NCI-H128 (cell line): ENCODE measurements around the gene FSTL3.
"Not testable (repeated sequence)": the region's sequence is repeated elsewhere in the genome, so short reads cannot be mapped to it uniquely, and the experiment has no call there.

Experiments used
- DNase-seq: peaks from one replicate; lab custom pipeline; 2025; ENCODE audit not compliant: unreplicated experiment; lab: John Stamatoyannopoulos, UW

FSTL3 gene

DNA sequence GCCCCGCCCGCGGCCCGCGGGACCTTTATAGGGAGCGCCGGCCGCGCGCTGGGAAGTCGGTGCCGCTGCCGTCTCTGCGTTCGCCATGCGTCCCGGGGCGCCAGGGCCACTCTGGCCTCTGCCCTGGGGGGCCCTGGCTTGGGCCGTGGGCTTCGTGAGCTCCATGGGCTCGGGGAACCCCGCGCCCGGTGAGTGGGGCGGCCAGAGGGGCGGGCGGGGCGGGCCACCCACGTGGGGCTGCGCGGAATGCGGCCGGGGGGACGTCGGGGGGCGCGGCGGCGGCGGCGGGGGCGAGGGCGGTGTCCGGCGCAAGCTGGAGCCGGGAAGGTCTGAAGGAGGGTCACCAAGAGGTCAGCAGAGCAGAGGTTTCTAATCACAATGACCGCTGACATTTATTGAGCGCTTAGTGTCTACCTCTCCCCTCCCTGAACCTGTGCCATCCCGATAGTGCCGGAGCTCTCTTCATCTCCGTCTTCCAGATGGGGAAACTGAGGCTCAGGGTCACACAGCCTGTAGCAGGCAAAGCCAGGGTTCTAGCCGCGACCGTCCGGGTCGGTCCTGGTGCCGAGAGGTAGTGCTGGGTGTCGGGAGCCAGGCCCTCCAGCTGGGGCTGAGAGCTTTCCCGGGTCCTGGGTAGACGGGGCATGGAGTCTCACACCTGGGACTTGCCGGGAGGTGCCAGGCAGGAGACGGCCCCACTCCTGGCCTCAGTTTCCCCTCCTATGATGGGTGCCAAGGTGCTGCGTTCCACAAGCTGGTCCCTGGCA lies at the start of gene FSTL3:
Gene FSTL3 (plus strand): TSS at position 54 of the 767 bp plus-strand sequence. CDS start 32 bp downstream, at position 86.
- no peak for DNase-seq

- not testable (repeated sequence) for DNase-seq
Measured at GRCh38 chr19:626566-626965, 49.6 kb upstream of the FSTL3 start.

GRCh38 chr19:628168-628567 lies 48.0 kb upstream of the FSTL3 start:
- no peak for DNase-seq

- DNase-seq = not testable (repeated sequence)
Measured at GRCh38 chr19:629515-629914, 46.7 kb upstream of the FSTL3 start.

- no peak for DNase-seq
Measured at GRCh38 chr19:629961-630714, 46.1 kb upstream of the FSTL3 start.

DNA sequence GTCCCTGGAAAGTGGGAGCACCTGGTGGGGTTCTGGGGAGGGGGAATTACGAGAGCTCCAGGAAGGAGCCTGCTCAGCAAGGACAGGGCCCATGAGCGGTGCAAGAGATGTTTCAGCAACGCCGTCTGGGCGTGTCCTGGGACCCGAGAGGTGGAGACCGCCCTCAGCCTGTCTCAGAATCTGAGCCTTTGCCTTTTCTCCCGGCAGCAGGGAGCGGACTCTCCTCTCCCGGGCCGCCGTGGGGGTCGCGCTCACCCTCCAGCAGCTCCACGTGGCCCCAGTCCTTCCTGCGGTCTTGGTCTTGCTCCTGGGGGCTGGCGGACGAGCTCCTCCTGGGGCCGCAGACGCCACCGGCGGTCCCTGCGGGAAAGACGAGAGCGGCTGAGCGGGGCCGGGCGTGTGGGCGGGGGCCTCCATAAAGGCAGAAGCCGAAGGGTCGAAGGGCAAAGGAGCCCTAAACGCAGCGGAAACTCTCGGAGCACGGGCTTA lies 43.6 kb upstream of the FSTL3 start:
- no peak for DNase-seq

DNA sequence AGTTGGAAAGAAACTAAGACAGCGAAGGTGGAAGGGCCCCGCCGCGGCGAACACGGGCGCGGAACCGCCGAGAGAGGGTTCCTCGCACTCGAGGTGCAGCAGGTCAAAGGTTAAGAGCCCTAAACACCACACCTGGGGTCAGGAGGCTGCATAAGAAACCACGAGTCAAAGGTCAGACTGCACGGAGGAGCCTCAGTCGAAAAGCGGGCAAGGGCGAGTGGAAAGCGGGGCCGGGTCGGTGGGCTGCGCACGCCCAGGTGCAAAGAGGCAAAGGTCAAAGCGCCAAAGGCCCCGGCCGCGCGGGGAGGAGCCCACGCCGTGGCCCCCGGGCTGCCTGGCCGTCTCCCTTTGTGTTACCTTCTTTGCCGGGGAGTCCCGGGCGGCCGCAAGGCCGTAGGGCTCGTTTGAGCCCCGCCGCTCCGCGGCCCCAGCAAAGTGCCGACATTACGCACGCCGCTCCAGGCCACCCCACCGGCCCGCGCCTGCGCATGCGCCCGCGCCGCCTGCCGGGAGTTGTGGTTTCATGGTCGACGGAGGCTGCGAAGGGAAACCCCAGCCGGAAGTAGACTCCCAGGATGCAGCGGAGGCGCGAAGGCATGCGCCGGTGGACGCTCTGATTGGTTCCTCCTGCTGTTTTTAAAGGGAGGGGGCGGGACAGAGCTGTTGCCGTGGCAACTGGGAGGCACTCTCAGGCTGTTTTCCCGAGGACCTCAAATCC lies 43.0 kb upstream of the FSTL3 start, which contains the start of gene POLRMT:
Gene POLRMT (minus strand): TSS at position 470 of the 718 bp plus-strand sequence. CDS start 25 bp downstream, at position 445.
- peak; percentile 98 for DNase-seq

- DNase-seq = no peak
Measured at GRCh38 chr19:633786-634639, 42.2 kb upstream of the FSTL3 start.

GRCh38 chr19:634975-635652 lies 41.1 kb upstream of the FSTL3 start:
- no peak for DNase-seq

- no peak for DNase-seq
Measured at GRCh38 chr19:638906-639252, 37.3 kb upstream of the FSTL3 start.

DNA sequence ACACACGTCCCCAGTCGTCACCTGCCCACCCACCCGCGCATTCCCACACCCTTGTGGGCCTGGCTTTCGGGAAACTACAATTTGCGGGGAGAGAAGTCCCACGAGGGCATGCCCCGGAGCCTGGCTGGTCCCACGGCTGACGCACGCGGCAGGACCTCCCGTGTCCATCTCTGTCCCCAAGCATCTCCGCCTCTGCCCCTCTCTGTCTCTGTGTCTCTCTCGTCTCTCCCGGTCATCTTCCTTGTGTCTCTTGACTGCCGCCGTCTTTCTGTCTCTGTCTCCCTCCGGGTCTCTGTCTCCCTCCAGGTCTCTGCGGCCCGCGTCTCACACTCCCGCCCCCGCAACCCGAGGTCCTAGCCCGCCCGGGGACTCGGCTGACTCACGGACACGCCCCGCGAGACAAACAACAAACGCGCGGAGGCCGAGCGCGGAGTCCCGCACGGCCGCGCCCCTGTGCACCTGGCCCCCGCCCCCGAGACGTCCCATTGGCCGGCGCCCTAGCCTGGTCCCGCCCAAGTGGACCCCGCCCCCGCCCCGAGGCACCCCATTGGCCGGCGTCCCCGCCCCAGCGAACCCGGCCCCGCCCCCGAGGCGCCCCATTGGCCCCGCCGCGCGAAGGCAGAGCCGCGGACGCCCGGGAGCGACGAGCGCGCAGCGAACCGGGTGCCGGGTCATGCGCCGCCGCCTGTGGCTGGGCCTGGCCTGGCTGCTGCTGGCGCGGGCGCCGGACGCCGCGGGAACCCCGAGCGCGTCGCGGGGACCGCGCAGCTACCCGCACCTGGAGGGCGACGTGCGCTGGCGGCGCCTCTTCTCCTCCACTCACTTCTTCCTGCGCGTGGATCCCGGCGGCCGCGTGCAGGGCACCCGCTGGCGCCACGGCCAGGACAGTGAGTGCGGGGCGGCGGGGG lies 36.7 kb upstream of the FSTL3 start, which contains the start of gene FGF22:
Gene FGF22 (plus strand): TSS at position 627 of the 908 bp plus-strand sequence. CDS start 47 bp downstream, at position 674.
- DNase-seq = peak; percentile 47

DNA sequence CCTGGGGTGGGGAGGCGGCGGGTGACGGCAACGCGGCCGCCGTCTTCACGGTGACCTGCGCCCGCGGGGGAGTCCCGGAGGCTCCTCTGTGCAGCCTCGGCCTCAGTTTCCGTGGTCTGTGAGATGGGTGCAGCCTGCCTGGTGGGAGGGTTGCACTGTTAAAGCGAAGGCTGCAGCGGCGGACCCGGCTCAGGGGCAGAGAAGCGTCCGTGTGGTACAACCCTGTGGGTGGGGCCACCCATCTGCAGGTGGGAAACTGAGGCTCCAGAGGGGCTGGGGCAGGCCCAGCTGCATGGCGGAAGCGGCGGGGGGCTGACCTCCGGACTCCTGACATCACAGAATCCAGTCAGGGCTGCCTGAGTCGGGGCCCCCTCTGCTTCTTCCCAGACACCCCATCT lies 36.0 kb upstream of the FSTL3 start:
- DNase-seq = no peak

GRCh38 chr19:640606-641189 lies 35.5 kb upstream of the FSTL3 start:
- DNase-seq = no peak

DNA sequence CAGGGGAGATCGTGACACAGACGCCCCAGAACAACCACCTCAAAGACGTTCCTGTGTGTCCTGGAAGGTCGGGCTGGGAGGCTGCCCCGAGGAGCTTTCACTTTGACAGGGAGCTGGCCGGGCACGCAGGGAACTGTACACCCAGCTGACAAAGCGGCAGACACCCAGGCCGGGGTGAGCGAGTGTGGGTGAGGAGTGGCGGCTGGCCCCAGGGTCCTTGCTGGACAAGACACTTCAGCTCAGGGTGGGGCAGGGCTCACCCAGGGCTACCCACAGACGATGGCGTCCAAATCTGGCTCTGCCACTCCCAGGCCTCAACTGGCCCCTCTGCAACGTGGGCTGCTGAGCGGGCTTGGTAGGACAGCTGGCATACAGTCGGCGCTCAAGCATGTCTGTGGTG lies 34.5 kb upstream of the FSTL3 start:
- DNase-seq = no peak

DNA sequence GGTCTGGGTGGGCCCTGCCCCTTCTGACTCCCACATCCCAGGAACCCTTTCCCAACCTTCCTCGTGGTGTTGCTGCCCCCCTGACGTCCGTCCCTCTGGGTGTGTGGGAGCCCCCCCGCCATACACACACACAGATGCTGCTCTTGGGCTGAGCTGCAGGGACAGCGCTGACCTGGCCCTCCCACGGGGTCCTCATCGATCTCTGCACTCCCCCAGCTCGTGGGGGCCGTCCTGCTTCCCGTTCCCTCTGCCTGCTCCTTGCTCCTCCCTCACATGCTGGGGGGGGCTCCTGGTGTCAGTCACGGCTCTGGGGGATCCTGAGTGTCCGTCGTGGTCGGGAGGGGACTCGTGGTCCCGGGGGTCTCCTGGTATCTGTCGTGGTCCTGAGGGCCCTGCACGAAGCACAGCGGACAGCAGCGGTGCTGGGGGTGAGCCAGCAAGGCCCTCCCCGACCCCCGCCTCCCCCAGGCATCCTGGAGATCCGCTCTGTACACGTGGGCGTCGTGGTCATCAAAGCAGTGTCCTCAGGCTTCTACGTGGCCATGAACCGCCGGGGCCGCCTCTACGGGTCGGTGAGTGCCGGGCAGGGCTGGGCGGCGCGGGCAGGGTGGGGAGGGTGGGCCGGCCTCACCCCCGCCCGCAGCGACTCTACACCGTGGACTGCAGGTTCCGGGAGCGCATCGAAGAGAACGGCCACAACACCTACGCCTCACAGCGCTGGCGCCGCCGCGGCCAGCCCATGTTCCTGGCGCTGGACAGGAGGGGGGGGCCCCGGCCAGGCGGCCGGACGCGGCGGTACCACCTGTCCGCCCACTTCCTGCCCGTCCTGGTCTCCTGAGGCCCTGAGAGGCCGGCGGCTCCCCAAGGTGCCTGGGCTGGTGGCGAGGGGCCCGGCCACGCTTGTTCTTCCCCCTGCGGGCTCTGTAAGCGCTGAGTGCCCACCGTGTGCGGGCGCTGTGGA lies 33.1 kb upstream of the FSTL3 start:
- DNase-seq = no peak

DNA sequence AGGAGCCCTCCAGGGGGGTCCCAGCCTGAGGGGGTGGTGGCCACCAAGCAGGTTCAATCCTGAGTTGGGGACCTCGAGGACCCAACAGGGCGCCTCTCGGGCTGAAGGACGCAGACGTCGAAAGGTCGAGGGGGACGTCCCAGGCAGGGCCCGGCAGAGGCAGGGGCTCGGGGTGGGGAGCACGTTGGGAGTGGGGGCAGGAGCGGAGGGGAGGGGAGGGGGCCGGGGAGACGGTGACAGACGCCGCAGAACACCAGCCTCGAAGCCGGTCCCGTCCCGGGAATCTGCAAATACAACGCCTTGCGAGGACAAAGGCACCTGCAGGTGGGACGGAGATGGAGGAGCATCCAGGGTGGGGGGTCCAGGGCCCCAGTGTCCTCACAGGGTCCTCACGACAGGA lies 32.5 kb upstream of the FSTL3 start:
- no peak for DNase-seq

DNA sequence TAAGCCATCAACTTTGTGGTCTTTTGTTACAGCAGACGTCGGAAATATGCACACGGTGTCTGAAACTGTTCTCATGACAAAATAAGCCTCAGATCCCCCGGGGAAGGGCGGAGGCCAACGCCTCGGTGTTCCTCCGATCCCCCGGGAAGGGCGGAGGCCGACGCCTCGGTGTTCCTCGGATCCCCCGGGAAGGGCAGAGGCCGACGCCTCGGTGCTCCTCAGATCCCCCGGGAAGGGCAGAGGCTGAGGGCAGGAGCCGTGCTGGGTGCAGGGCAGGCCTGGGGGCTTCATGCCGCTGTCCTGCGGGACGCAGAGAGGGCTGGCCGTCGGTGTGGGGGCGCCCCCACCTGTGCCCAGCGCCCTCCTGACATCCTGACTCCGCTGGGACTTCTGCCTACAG lies 31.8 kb upstream of the FSTL3 start:
- DNase-seq = no peak
